RWPE1 (cell line): Measurements from ENCODE around the gene CFAP45.
A peak's percentile ranks its signal among the peaks of the same experiment; 100 is the strongest.
"Not testable (repeated sequence)": the region's sequence is repeated elsewhere in the genome, so short reads cannot be mapped to it uniquely, and the experiment has no call there.

Experiments
- CTCF ChIA-PET: fragments of 350-600 bp; sonication (Branson Sonifier 250); formaldehyde crosslinking; extraction: SDS; loops from one replicate; lab custom pipeline; 2021; lab: Yijun Ruan, JAX
- POLR2A ChIA-PET: fragments of 400-600 bp; formaldehyde crosslinking; extraction: SDS; loops from one replicate; lab custom pipeline; 2020; ENCODE audit warnings: antibody characterized with exemption; ENCODE audit not compliant: low non-redundant PET; lab: Yijun Ruan, JAX
- DNase-seq: peaks from one replicate; pipeline ENCODE4 v3.0.0; 2012; ENCODE audit warnings: low spot score
- H3K27ac ChIP-seq: fragments of 450-650 bp; 2 replicates; pipeline ENCODE4 v1.5.1; 2017
- TF ChIP-seq, protein P1 (sequence below): fragments of 450-650 bp; conservative IDR thresholded peaks from 2 replicates; pipeline ENCODE4 v1.5.1; 2017; ENCODE audit warnings: low read depth, mild to moderate bottlenecking

Gene CFAP45

DNA sequence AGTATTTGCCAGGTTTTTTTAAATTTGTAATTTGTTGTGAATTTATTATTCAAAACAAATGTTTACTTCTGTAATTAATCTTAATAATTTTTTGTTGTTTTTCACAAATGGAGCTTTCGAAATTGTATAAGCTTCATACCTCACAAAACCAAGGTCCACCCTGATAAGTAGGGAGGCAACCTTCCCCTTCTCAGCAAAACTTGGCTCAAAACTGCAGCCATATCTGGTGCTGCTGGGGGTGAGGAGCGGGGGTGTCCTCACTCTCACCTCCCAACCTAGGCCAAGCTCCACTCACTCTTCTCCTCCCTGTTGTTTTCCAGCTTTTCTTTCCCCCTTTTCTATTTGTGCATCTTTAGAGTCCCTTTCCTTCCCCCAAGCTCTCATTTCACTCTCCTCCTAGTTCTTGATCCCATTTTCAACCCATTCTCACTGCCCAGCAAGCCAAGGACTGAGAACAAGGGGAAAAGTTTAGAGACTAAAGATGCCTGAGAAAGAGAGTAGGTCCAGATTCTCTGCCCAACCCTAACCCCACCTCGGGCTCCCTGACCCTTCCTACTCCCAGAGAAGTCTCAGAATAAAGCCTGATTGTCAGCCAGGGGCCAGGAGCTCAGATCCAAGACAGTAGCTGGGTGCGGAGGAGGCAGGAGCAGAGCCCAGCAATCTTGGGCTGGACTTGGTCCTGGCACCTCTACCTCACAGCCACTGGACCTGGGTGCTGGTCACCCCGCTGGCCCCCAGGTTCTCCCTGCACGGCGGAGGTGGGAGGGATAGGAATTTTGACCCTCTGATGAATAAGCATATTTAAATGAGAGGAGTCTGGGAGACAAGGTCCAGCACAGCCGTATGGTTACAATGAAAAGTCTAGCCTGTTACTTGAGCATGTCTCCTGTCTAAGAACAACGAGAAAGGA lies 8.3 kb upstream of the CFAP45 start:
- TF ChIP-seq, protein P1, sequence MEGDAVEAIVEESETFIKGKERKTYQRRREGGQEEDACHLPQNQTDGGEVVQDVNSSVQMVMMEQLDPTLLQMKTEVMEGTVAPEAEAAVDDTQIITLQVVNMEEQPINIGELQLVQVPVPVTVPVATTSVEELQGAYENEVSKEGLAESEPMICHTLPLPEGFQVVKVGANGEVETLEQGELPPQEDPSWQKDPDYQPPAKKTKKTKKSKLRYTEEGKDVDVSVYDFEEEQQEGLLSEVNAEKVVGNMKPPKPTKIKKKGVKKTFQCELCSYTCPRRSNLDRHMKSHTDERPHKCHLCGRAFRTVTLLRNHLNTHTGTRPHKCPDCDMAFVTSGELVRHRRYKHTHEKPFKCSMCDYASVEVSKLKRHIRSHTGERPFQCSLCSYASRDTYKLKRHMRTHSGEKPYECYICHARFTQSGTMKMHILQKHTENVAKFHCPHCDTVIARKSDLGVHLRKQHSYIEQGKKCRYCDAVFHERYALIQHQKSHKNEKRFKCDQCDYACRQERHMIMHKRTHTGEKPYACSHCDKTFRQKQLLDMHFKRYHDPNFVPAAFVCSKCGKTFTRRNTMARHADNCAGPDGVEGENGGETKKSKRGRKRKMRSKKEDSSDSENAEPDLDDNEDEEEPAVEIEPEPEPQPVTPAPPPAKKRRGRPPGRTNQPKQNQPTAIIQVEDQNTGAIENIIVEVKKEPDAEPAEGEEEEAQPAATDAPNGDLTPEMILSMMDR, result no peak
- no peak for DNase-seq
- POLR2A ChIA-PET, result interaction anchor here (0.6 kb wide), 1 partner anchor 32 kb away, joined by 3 read pairs; no protein-coding TSS in a partner anchor
- no peak overlapping the region for H3K27ac ChIP-seq
- CTCF ChIA-PET, result interaction anchor here (1.0 kb wide), 1 partner anchor 17 kb away, joined by 3 read pairs; the partner anchor contains the start of gene TAGLN2

DNA sequence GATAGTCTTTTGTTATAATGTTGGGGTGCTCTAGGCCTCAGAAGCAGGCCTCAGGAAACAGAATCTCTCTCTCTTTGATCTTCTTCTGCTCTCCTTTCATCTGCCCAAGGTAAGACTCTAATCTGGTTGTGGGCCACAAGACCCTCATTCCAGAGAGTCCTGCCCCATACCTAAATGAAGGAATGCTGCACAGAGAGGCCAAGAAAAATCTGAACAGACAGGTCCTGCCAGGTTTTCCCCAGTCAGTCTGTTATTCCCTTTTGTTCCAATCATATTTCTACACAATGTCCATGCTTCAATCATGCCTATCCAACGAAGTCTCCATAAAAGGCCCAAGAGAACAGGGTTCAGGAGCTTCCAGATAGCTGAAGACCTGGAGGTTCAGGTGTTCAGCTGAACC lies 7.0 kb upstream of the CFAP45 start:
- POLR2A ChIA-PET, result no interaction called here
- no peak overlapping the region for H3K27ac ChIP-seq
- TF ChIP-seq, protein P1, result no peak
- no peak for DNase-seq
- CTCF ChIA-PET, result no interaction called here

DNA sequence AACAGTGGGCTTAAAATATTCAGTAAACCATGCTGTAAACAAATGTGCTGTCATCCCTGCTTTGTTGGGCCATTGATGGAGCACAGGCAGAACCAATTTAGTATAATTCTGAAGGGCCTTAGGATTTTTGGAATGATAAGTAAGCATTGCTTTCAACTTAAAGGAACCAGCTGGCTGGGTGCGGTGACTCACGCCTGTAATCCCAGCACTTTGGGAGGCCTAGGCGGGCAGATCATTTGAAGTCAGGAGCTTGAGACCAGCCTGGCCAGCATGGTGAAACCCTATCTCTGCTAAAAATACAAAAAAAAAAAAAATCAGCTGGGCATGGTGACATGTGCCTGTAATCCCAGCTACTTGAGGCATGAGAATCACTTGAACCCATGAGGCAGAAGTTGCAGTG lies 4.1 kb upstream of the CFAP45 start:
- DNase-seq, POLR2A ChIA-PET, CTCF ChIA-PET, H3K27ac ChIP-seq: not testable (repeated sequence)

DNA sequence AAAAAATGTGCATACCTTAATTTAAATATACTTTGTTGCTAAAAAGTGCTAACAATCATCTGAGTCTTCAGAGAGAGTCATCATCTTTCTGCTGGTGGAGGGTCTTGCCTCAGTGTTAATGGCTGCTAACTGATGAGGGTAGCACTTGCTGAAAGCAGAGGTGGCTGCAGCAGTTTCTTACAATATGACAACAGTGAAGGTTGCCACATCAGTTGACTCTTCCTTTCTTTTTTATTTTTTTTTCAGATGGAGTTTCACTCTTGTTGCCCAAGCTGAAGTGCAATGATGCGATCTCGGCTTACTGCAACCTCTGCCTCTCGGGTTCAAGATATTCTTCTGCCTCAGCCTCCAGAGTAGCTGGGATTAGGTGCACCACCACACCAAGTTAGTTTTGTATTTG lies 2.6 kb upstream of the CFAP45 start:
- H3K27ac ChIP-seq, result no peak overlapping the region
- TF ChIP-seq, protein P1, result no peak
- DNase-seq, result no peak
- ChIA-PET POLR2A (no interaction called here), CTCF (no interaction called here)

DNA sequence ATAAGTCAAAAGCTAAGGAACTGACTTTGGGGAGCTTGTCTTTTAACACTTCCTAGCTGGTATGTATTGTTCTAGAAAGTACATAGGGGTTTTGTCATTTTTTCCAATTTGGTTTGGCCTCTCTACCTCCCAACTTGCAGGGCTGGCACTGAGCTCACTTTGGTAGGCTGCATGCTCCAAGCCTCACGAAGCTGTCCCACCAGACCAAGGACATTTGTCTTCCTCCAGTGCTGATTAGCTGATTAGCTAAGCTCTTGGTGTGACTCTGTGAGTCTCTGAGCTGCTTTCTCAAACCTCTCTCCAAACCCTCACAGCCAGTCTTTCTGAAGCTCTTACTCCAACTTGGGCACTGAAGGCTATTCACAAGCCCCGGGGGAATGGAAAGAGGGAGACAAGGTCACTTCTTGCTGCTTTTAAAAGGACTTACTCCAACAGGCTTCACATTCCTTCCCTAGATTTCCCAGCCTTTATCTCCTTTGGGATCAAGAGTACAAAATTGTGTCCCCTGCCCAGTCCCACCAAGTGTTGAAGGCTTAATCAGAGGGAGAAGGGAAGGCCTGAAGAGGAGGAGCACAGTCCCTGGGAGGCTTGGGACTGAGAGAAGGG lies 893 bp upstream of the CFAP45 start:
- TF ChIP-seq, protein P1, result no peak
- ChIA-PET CTCF (interaction anchor here (0.7 to 0.9 kb wide), 2 partner anchors 45 to 103 kb away, joined by 3 to 5 read pairs; no protein-coding TSS in a partner anchor), POLR2A (no interaction called here)
- H3K27ac ChIP-seq, result no peak overlapping the region; the same call in 1 of the 2 replicates
- DNase-seq, result no peak

DNA sequence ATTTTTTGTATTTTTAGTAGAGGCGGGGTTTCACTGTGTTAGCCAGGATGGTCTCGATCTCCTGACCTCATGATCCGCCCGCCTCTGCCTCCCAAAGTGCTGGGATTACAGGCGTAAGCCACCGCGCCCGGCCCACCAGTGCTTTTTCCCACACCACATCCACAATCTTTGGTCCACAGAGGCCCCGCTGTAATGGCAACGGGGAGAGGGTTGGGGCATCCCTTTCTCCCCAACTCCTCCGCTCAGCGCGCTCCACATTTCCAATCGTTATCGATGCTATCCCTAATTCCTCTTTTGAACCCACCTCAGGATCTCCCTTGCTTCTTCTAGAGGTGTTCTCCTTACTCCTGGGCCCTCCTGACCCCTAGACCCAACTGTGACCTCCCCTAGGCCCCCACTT lies 331 bp downstream of the CFAP45 start:
- DNase-seq, POLR2A ChIA-PET: not testable (repeated sequence)
- CTCF ChIA-PET, result interaction anchor here (0.6 kb wide), 1 partner anchor 1695 kb away, joined by 3 read pairs; no protein-coding TSS in a partner anchor
- H3K27ac ChIP-seq, result peak overlapping the region; percentile 60

DNA sequence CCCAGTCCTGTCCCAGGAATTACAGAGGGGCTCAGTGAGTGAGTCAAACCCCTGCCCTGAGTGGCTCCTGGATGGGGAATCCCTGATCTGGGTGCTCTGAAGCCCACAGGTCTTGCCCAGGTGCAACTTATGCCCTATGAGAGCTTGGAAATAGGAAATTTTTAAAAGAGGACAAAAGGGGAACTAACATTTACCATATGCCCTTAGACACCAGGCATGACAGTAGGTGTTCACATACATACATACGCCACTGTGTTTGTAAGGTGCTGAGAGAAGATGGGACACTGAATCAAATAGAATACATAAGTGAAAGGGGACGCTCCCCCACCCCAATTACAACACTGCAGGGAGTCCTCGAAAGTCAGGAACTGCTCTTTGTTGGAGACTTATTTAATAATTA lies 1.4 kb downstream of the CFAP45 start:
- H3K27ac ChIP-seq, result no peak overlapping the region
- TF ChIP-seq, protein P1, result no peak
- CTCF ChIA-PET, result no interaction called here
- DNase-seq, result no peak
- POLR2A ChIA-PET, result no interaction called here
